Fibroblast of upper back skin (primary cell): Measurements from ENCODE around the gene ROPN1L.

Experiments used
- DNase-seq: peaks from one replicate; pipeline ENCODE4 v3.0.0-alpha.2; 2013

The ROPN1L gene

GRCh38 chr5:10431415-10431814 lies 10.3 kb upstream of the ROPN1L start:
- DNase-seq, result no peak

GRCh38 chr5:10432059-10433008 lies 9.3 kb upstream of the ROPN1L start:
- DNase-seq, result no peak

- DNase-seq, result no peak
These were observed 7.3 kb upstream of the ROPN1L start for GRCh38 chr5:10434392-10434791.

GRCh38 chr5:10438301-10438700 lies 3.4 kb upstream of the ROPN1L start:
- no peak for DNase-seq

- DNase-seq, result no peak
These were observed 2.0 kb upstream of the ROPN1L start for GRCh38 chr5:10439692-10440091.

GRCh38 chr5:10440367-10440990 lies 1.2 kb upstream of the ROPN1L start:
- no peak for DNase-seq

- no peak for DNase-seq
These were observed 335 bp downstream of the ROPN1L start for GRCh38 chr5:10441992-10442435.

GRCh38 chr5:10442576-10442975 lies 897 bp downstream of the ROPN1L start:
- DNase-seq, result no peak

GRCh38 chr5:10445352-10445751 lies 3.7 kb downstream of the ROPN1L start:
- no peak for DNase-seq

GRCh38 chr5:10446490-10446889 lies 4.8 kb downstream of the ROPN1L start:
- DNase-seq, result no peak

- DNase-seq, result no peak
These were observed 5.4 kb downstream of the ROPN1L start for GRCh38 chr5:10447041-10447440.

GRCh38 chr5:10448754-10449360 lies 7.2 kb downstream of the ROPN1L start:
- no peak for DNase-seq

GRCh38 chr5:10451137-10451824 lies 9.6 kb downstream of the ROPN1L start:
- DNase-seq, result no peak

GRCh38 chr5:10452768-10453331 lies 11.2 kb downstream of the ROPN1L start:
- DNase-seq, result peak; percentile 88

- DNase-seq, result peak; percentile 36
These were observed 11.9 kb downstream of the ROPN1L start for GRCh38 chr5:10453545-10453944.

- DNase-seq, result peak; percentile 73
These were observed 13.1 kb downstream of the ROPN1L start for GRCh38 chr5:10454591-10455276.

GRCh38 chr5:10455277-10455670 lies 13.6 kb downstream of the ROPN1L start:
- DNase-seq, result no peak

- no peak for DNase-seq
These were observed 15.1 kb downstream of the ROPN1L start for GRCh38 chr5:10456583-10457420.

GRCh38 chr5:10457682-10458574 lies 16.2 kb downstream of the ROPN1L start:
- no peak for DNase-seq
